ENCODE measurements around the gene SMAD6. TPM values are rescaled to one million over a fixed set of nuclear protein-coding genes. Genes with fewer than 3 reads are reported as not detected.

Gene SMAD6
- polyA plus RNA-seq, 1 of the 3 experiments (the other 2 are of a cell fraction), result 4.5 TPM

DNA sequence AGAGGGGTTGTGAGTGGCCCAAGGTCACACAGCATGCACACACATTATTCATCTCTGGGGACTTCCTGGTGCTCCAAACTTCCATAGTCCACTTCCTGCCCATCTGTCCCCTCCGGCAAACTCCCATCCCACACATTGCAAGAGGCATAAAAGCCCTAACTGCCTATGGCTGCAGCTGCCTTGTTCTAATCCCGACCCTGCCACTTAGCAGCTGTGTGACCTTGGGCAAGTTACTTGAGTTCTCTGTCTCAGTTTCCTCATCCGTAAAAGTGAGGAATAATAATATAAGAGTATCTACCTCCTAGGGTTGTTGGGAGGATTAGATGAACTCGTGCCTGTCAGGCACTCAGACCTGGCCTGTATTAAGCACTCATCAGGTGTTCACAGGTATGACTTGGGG is 84.2 kb downstream of the SMAD6 start:
- POLR2A ChIA-PET, result no interaction called here
- 96% methylated on average over 4 of the region's 4 CpGs for WGBS (ENCODE audit: low lambda C conversion rate)
- TF ChIP-seq, protein P1, sequence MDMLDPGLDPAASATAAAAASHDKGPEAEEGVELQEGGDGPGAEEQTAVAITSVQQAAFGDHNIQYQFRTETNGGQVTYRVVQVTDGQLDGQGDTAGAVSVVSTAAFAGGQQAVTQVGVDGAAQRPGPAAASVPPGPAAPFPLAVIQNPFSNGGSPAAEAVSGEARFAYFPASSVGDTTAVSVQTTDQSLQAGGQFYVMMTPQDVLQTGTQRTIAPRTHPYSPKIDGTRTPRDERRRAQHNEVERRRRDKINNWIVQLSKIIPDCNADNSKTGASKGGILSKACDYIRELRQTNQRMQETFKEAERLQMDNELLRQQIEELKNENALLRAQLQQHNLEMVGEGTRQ (IDR thresholded peaks at IDR 0.05; ENCODE audit: borderline replicate concordance, low read depth, low read length), result no peak
- TF ChIP-seq GABPA (IDR thresholded peaks at IDR 0.05; ENCODE audit: low read depth) (no peak), EP300 (IDR thresholded peaks at IDR 0.05; ENCODE audit: borderline replicate concordance in 1 of 2, low read depth in 1 of 2, low read length in 1 of 2) (no peak), JUND (IDR thresholded peaks at IDR 0.05) (no peak), TEAD4 (IDR thresholded peaks at IDR 0.05; ENCODE audit: borderline replicate concordance, insufficient read depth) (no peak), CHD2 (IDR thresholded peaks at IDR 0.05; ENCODE audit: low read length, partially characterized antibody) (no peak), RAD21 (IDR thresholded peaks at IDR 0.05; ENCODE audit: low read length) (no peak)
- TF ChIP-seq, protein P2, sequence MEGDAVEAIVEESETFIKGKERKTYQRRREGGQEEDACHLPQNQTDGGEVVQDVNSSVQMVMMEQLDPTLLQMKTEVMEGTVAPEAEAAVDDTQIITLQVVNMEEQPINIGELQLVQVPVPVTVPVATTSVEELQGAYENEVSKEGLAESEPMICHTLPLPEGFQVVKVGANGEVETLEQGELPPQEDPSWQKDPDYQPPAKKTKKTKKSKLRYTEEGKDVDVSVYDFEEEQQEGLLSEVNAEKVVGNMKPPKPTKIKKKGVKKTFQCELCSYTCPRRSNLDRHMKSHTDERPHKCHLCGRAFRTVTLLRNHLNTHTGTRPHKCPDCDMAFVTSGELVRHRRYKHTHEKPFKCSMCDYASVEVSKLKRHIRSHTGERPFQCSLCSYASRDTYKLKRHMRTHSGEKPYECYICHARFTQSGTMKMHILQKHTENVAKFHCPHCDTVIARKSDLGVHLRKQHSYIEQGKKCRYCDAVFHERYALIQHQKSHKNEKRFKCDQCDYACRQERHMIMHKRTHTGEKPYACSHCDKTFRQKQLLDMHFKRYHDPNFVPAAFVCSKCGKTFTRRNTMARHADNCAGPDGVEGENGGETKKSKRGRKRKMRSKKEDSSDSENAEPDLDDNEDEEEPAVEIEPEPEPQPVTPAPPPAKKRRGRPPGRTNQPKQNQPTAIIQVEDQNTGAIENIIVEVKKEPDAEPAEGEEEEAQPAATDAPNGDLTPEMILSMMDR (IDR thresholded peaks at IDR 0.05), result no peak
- TF ChIP-seq, protein P3, sequence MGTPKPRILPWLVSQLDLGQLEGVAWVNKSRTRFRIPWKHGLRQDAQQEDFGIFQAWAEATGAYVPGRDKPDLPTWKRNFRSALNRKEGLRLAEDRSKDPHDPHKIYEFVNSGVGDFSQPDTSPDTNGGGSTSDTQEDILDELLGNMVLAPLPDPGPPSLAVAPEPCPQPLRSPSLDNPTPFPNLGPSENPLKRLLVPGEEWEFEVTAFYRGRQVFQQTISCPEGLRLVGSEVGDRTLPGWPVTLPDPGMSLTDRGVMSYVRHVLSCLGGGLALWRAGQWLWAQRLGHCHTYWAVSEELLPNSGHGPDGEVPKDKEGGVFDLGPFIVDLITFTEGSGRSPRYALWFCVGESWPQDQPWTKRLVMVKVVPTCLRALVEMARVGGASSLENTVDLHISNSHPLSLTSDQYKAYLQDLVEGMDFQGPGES (IDR thresholded peaks at IDR 0.05; ENCODE audit: low read depth, low read length), result no peak
- peaks cover 0 to 18% of the 10 kb centered on the region in 2 experiments; a peak in 3 of 4 replicates for H3K4me1 ChIP-seq (ENCODE audit: control insufficient read depth in 1 of 2, insufficient read depth in 2 of 2, low read depth in 1 of 2, low read length in 1 of 2)
- no peak overlapping the region for H3K4me3 ChIP-seq (ENCODE audit: low read depth in 2 of 2, low read length in 1 of 2)
- no peaks in the 10 kb centered on the region for H3K27me3 ChIP-seq (ENCODE audit: insufficient read depth)
- no peak overlapping the region for H2AFZ ChIP-seq (ENCODE audit: low read depth)
- no peak overlapping the region for H3K4me2 ChIP-seq
- no peak for DNase-seq
- H3K79me2 ChIP-seq (ENCODE audit: insufficient read depth), result peaks cover 26% of the 10 kb centered on the region; the same call in 1 of the 2 replicates
- H3K9ac ChIP-seq, result no peak overlapping the region
- peaks cover 0 to 20% of the 10 kb centered on the region in 2 experiments for H3K36me3 ChIP-seq (replicated peaks in 1 of 2; ENCODE audit: control insufficient read depth in 1 of 2, insufficient read depth in 2 of 2, low read length in 1 of 2)
- no peaks in the 10 kb centered on the region for H3K9me3 ChIP-seq
- H3K27ac ChIP-seq (ENCODE audit: low read depth in 2 of 2, low read length in 1 of 2), result peak overlapping the region in 1 of 2 experiments; percentile 51; a peak in 1 of 4 replicates
- H4K20me1 ChIP-seq (ENCODE audit: insufficient read depth), result no peaks in the 10 kb centered on the region
- CTCF ChIA-PET, result interaction anchor here (6.1 kb wide), 1 partner anchor 12 kb away, joined by 33 read pairs; no protein-coding TSS in a partner anchor
- H3F3A ChIP-seq (replicated peaks; ENCODE audit: insufficient read depth), result peaks cover 18% of the 10 kb centered on the region
- no peaks in the 10 kb centered on the region for H3K9me2 ChIP-seq

DNA sequence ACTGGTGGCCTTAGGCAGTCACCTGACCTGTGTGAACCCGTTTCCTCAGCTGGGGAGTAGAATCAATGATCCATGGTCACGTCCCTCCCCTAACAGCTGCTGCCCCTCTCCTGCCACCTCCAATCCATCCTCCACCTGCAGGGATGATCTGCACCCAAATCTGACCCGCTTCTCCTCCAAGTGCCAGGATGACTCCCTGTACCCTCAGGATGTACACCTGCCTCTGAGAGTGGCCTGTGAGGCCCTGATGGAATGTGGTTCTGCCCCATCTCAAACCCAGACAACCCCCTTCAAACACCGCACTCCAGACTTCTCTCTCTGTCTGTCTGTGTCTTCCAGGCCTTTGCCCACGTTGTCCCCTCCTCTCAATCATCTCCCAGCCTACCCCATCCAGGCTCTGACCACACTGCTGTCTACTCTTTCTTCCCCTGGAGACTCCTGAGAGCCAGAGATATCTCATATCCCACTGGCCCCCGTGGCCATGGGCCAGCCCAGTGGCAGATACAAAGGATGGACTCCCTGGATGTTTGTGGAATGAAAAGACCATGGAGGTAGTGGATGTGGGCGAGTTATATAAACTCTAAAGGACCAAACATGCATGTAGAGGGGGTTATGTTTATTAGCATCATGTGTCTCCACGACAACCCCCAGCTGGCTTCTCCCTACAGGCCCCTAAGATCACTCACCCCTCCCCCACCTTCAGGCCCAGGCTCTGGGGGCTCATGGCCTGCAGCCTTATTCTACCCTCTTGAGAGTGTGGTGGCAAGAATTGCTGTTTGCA is 84.9 kb downstream of the SMAD6 start:
- CTCF ChIA-PET, result interaction anchor here (6.1 kb wide), 1 partner anchor 13 kb away, joined by 33 read pairs; no protein-coding TSS in a partner anchor
- H4K20me1 ChIP-seq (ENCODE audit: insufficient read depth), result no peaks in the 10 kb centered on the region
- no peak overlapping the region for H3K4me2 ChIP-seq
- peaks cover 18% of the 10 kb centered on the region for H3F3A ChIP-seq (replicated peaks; ENCODE audit: insufficient read depth)
- H2AFZ ChIP-seq (ENCODE audit: low read depth), result no peak overlapping the region
- H3K4me3 ChIP-seq (ENCODE audit: low read depth in 2 of 2, low read length in 1 of 2), result no peak overlapping the region
- no peak overlapping the region for H3K9ac ChIP-seq
- DNase-seq, result no peak
- peaks cover 0 to 17% of the 10 kb centered on the region in 2 experiments for H3K36me3 ChIP-seq (replicated peaks in 1 of 2; ENCODE audit: control insufficient read depth in 1 of 2, insufficient read depth in 2 of 2, low read length in 1 of 2)
- peaks cover 22% of the 10 kb centered on the region; the same call in 1 of the 2 replicates for H3K79me2 ChIP-seq (ENCODE audit: insufficient read depth)
- peak overlapping the region in 1 of 2 experiments; percentile 14; a peak in 1 of 4 replicates for H3K27ac ChIP-seq (ENCODE audit: low read depth in 2 of 2, low read length in 1 of 2)
- POLR2A ChIA-PET, result no interaction called here
- no peaks in the 10 kb centered on the region for H3K27me3 ChIP-seq (ENCODE audit: insufficient read depth)
- H3K4me1 ChIP-seq (ENCODE audit: control insufficient read depth in 1 of 2, insufficient read depth in 2 of 2, low read depth in 1 of 2, low read length in 1 of 2), result peaks cover 0 to 18% of the 10 kb centered on the region in 2 experiments; a peak in 3 of 4 replicates
- no peaks in the 10 kb centered on the region for H3K9me2 ChIP-seq
- WGBS (ENCODE audit: low lambda C conversion rate), result 79% methylated on average over 8 of the region's 8 CpGs
- H3K9me3 ChIP-seq, result no peaks in the 10 kb centered on the region
- TF ChIP-seq NFIC (IDR thresholded peaks at IDR 0.05; ENCODE audit: borderline replicate concordance) (no peak), JUND (IDR thresholded peaks at IDR 0.05) (no peak), ELF1 (IDR thresholded peaks at IDR 0.05) (no peak), MXI1 (IDR thresholded peaks at IDR 0.05; ENCODE audit: low read depth, low read length) (no peak), TCF12 (IDR thresholded peaks at IDR 0.05) (no peak), YY1 (IDR thresholded peaks at IDR 0.05; ENCODE audit: low read depth) (no peak), SMC3 (IDR thresholded peaks at IDR 0.05; ENCODE audit: low read depth, low read length) (no peak), CHD2 (IDR thresholded peaks at IDR 0.05; ENCODE audit: low read length, partially characterized antibody) (no peak), NRF1 (IDR thresholded peaks at IDR 0.05; ENCODE audit: low read depth, low read length) (no peak)
- TF ChIP-seq, protein P3 (IDR thresholded peaks at IDR 0.05; ENCODE audit: low read depth, low read length), result no peak
- TF ChIP-seq, protein P1 (IDR thresholded peaks at IDR 0.05; ENCODE audit: borderline replicate concordance, low read depth, low read length), result no peak

All from SK-N-SH (cell line).